ENCODE measurements around the gene CSRP3.

Gene CSRP3

GRCh38 chr11:19191530-19192169 is 10.1 kb downstream of the CSRP3 start:
- Histone ChIP-seq H3K9me3 (ENCODE audit: low read length) (no peaks in the 10 kb centered on the region), H3K27ac (ENCODE audit: low read depth, low read length, poor library complexity, severe bottlenecking) (no peak overlapping the region), H3K79me2 (ENCODE audit: insufficient read depth, low read length) (no peaks in the 10 kb centered on the region), H3F3A (ENCODE audit: insufficient read depth, low read length) (no peaks in the 10 kb centered on the region), H3K4me3 (ENCODE audit: low read depth, low read length, poor library complexity, severe bottlenecking) (no peak overlapping the region), H3K27me3 (ENCODE audit: insufficient read depth, low read length) (no peaks in the 10 kb centered on the region), H3K9me2 (ENCODE audit: low read depth, low read length) (no peaks in the 10 kb centered on the region), H3K9ac (ENCODE audit: low read length) (no peak overlapping the region), H3K36me3 (ENCODE audit: insufficient read depth, low read length) (no peaks in the 10 kb centered on the region), H2AFZ (ENCODE audit: low read length) (no peak overlapping the region), H3K4me2 (ENCODE audit: low read length) (no peak overlapping the region), H3K4me1 (ENCODE audit: insufficient read depth, low read length, severe bottlenecking) (no peaks in the 10 kb centered on the region), H4K20me1 (ENCODE audit: insufficient read depth, low read length) (no peaks in the 10 kb centered on the region)
- TF ChIP-seq CTCF (IDR thresholded peaks at IDR 0.05; ENCODE audit: low read length) (no peak), EZH2 (IDR thresholded peaks at IDR 0.05; ENCODE audit: borderline replicate concordance, low read length) (no peak)

DNA sequence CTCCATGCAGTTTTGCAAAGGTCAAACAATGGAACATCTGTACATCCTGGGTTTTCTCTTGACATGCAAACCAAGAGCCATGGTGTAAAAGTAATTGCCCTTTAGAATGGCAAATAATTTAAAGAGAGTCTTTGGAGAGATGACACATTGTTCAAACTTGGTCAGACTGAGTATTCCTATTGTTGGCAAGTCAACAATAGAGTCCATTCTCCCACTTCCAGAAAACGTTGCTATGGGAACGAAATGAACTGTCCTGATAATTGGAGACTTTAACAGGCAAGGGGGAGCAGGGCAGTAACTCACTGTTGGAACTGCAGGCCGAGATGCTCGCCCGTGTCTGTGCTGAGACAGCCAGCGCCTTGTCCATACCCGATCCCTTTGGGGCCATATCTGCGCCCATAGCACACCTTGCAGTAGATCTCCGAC is 13.9 kb downstream of the CSRP3 start:
- no peak overlapping the region for H3K4me3 ChIP-seq (ENCODE audit: low read depth, low read length, poor library complexity, severe bottlenecking)
- no peak overlapping the region for H3K27ac ChIP-seq (ENCODE audit: low read depth, low read length, poor library complexity, severe bottlenecking)
- no peaks in the 10 kb centered on the region for H3K9me2 ChIP-seq (ENCODE audit: low read depth, low read length)
- TF ChIP-seq CTCF (IDR thresholded peaks at IDR 0.05; ENCODE audit: low read length) (no peak), EZH2 (IDR thresholded peaks at IDR 0.05; ENCODE audit: borderline replicate concordance, low read length) (no peak)
- no peak overlapping the region for H3K4me2 ChIP-seq (ENCODE audit: low read length)
- no peaks in the 10 kb centered on the region for H3K36me3 ChIP-seq (ENCODE audit: insufficient read depth, low read length)
- H3K9ac ChIP-seq (ENCODE audit: low read length), result no peak overlapping the region
- H2AFZ ChIP-seq (ENCODE audit: low read length), result no peak overlapping the region
- no peaks in the 10 kb centered on the region for H3F3A ChIP-seq (ENCODE audit: insufficient read depth, low read length)
- no peaks in the 10 kb centered on the region for H3K9me3 ChIP-seq (ENCODE audit: low read length)
- no peaks in the 10 kb centered on the region for H3K27me3 ChIP-seq (ENCODE audit: insufficient read depth, low read length)
- H4K20me1 ChIP-seq (ENCODE audit: insufficient read depth, low read length), result no peaks in the 10 kb centered on the region
- H3K79me2 ChIP-seq (ENCODE audit: insufficient read depth, low read length), result no peaks in the 10 kb centered on the region
- H3K4me1 ChIP-seq (ENCODE audit: insufficient read depth, low read length, severe bottlenecking), result no peaks in the 10 kb centered on the region

DNA sequence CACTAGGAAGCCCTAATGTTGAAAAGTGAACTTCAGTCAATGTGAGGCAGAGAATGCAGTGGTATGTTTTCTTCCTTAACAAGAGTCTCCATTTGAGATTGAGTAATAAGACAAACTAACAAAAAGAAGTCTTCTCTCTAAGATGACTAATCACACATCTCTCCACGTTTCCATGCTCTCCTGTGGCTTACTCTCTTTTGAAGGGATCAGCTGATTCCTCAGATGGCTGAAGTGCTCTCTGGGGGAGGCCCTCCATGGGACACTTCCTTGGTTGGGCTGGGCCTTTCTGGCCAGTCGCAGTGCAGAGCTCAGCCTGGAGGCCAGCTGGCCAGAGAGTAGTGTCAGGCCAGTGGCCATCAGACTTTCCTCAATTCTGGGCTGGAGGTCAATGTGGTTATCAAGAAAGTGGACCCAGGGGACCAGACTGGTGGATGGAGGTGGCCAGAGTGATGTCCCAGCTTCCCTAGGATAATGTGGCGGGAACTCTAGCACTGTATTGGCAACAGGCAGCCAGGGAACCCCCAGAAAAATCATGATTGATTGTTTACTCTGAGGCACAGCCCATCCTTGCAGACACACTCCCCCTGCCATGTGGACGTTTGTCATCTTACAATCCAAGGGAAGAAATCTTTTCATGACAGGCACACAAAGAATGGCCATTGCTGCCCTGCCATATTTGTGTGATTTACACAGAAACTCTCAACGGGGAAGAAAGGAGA is 14.5 kb downstream of the CSRP3 start:
- no peaks in the 10 kb centered on the region for H3K27me3 ChIP-seq (ENCODE audit: insufficient read depth, low read length)
- TF ChIP-seq EZH2 (IDR thresholded peaks at IDR 0.05; ENCODE audit: borderline replicate concordance, low read length), result no peak
- no peak for TF ChIP-seq CTCF (IDR thresholded peaks at IDR 0.05; ENCODE audit: low read length)
- no peaks in the 10 kb centered on the region for H3K9me3 ChIP-seq (ENCODE audit: low read length)
- no peaks in the 10 kb centered on the region for H3K79me2 ChIP-seq (ENCODE audit: insufficient read depth, low read length)
- no peaks in the 10 kb centered on the region for H3K4me1 ChIP-seq (ENCODE audit: insufficient read depth, low read length, severe bottlenecking)
- H3K9ac ChIP-seq (ENCODE audit: low read length), result no peak overlapping the region
- H3K9me2 ChIP-seq (ENCODE audit: low read depth, low read length), result no peaks in the 10 kb centered on the region
- H3K4me2 ChIP-seq (ENCODE audit: low read length), result no peak overlapping the region
- H3K4me3 ChIP-seq (ENCODE audit: low read depth, low read length, poor library complexity, severe bottlenecking), result no peak overlapping the region
- no peaks in the 10 kb centered on the region for H3K36me3 ChIP-seq (ENCODE audit: insufficient read depth, low read length)
- H3K27ac ChIP-seq (ENCODE audit: low read depth, low read length, poor library complexity, severe bottlenecking), result no peak overlapping the region
- H3F3A ChIP-seq (ENCODE audit: insufficient read depth, low read length), result no peaks in the 10 kb centered on the region
- no peak overlapping the region for H2AFZ ChIP-seq (ENCODE audit: low read length)
- H4K20me1 ChIP-seq (ENCODE audit: insufficient read depth, low read length), result no peaks in the 10 kb centered on the region

Data from OCI-LY1 (cell line).